ENCODE data around the gene KLF2.

GRCh38 chr19:16289594-16289993 lies 35.0 kb upstream of the KLF2 start:
- TF ChIP-seq, protein P1, sequence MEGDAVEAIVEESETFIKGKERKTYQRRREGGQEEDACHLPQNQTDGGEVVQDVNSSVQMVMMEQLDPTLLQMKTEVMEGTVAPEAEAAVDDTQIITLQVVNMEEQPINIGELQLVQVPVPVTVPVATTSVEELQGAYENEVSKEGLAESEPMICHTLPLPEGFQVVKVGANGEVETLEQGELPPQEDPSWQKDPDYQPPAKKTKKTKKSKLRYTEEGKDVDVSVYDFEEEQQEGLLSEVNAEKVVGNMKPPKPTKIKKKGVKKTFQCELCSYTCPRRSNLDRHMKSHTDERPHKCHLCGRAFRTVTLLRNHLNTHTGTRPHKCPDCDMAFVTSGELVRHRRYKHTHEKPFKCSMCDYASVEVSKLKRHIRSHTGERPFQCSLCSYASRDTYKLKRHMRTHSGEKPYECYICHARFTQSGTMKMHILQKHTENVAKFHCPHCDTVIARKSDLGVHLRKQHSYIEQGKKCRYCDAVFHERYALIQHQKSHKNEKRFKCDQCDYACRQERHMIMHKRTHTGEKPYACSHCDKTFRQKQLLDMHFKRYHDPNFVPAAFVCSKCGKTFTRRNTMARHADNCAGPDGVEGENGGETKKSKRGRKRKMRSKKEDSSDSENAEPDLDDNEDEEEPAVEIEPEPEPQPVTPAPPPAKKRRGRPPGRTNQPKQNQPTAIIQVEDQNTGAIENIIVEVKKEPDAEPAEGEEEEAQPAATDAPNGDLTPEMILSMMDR (IDR thresholded peaks at IDR 0.05) = no peak
- no peak for TF ChIP-seq EZH2 (IDR thresholded peaks at IDR 0.05; ENCODE audit: borderline replicate concordance, insufficient read depth, low read depth, low read length, poor library complexity, severe bottlenecking)

All from B cell (primary cell).